WTC11 (cell line): ENCODE results near the gene POLR2L.

Experiments used
- CBFB ChIP-seq: sonication (generic); formaldehyde crosslinking; IDR thresholded peaks from 2 replicates; pipeline ENCODE4 v1.8.1; 2022; ENCODE audit warnings: mild to moderate bottlenecking, low read depth, missing genetic modification reagents
- JUN ChIP-seq: sonication (generic); formaldehyde crosslinking; IDR thresholded peaks from 2 replicates; pipeline ENCODE4 v1.8.0; 2023; ENCODE audit warnings: mild to moderate bottlenecking, missing genetic modification reagents
- NR1H2 ChIP-seq: sonication (generic); formaldehyde crosslinking; IDR thresholded peaks from 2 replicates; pipeline ENCODE4 v1.9.0; 2021; ENCODE audit warnings: mild to moderate bottlenecking, moderate library complexity, missing genetic modification reagents
- NR2C2 ChIP-seq: sonication (generic); formaldehyde crosslinking; IDR thresholded peaks from 2 replicates; pipeline ENCODE4 v1.8.0; 2022; ENCODE audit warnings: mild to moderate bottlenecking, missing genetic modification reagents
- SMAD3 ChIP-seq: sonication (generic); formaldehyde crosslinking; IDR thresholded peaks from 2 replicates; pipeline ENCODE4 v1.8.0; 2022; ENCODE audit warnings: missing genetic modification reagents, mild to moderate bottlenecking, borderline replicate concordance
- SP1 ChIP-seq: sonication (generic); formaldehyde crosslinking; conservative IDR thresholded peaks from 2 replicates; pipeline ENCODE4 v1.8.1; 2022; ENCODE audit warnings: missing genetic modification reagents
- TF ChIP-seq, protein P1 (sequence below): sonication (generic); formaldehyde crosslinking; conservative IDR thresholded peaks from 2 replicates; pipeline ENCODE4 v1.8.1; 2022; ENCODE audit warnings: mild to moderate bottlenecking, missing genetic modification reagents
- TF ChIP-seq, protein P2 (sequence below): sonication (generic); formaldehyde crosslinking; IDR thresholded peaks from 2 replicates; pipeline ENCODE4 v1.8.1; 2023; ENCODE audit warnings: mild to moderate bottlenecking, missing genetic modification reagents
- TF ChIP-seq, protein P3 (sequence below): fragments of 200-600 bp; IDR thresholded peaks from 2 replicates; pipeline ENCODE4 v1.8.0; 2022; ENCODE audit warnings: antibody characterized with exemption
- TF ChIP-seq, protein P4 (sequence below): sonication (generic); formaldehyde crosslinking; IDR thresholded peaks from 2 replicates; pipeline ENCODE4 v1.8.1; 2022; ENCODE audit warnings: low read depth, missing genetic modification reagents, borderline replicate concordance
- TF ChIP-seq, protein P5 (sequence below): sonication (generic); formaldehyde crosslinking; IDR thresholded peaks from 2 replicates; pipeline ENCODE4 v1.8.1; 2022; ENCODE audit warnings: mild to moderate bottlenecking, moderate library complexity, missing genetic modification reagents
- TF ChIP-seq, protein P6 (sequence below): sonication (generic); formaldehyde crosslinking; conservative IDR thresholded peaks from 2 replicates; pipeline ENCODE4 v1.8.1; 2023; ENCODE audit warnings: mild to moderate bottlenecking, low read depth, missing genetic modification reagents, moderate library complexity
- TF ChIP-seq, protein P7 (sequence below): sonication (generic); formaldehyde crosslinking; IDR thresholded peaks from 2 replicates; pipeline ENCODE4 v1.8.0; 2023; ENCODE audit warnings: missing genetic modification reagents, mild to moderate bottlenecking, borderline replicate concordance

DNA sequence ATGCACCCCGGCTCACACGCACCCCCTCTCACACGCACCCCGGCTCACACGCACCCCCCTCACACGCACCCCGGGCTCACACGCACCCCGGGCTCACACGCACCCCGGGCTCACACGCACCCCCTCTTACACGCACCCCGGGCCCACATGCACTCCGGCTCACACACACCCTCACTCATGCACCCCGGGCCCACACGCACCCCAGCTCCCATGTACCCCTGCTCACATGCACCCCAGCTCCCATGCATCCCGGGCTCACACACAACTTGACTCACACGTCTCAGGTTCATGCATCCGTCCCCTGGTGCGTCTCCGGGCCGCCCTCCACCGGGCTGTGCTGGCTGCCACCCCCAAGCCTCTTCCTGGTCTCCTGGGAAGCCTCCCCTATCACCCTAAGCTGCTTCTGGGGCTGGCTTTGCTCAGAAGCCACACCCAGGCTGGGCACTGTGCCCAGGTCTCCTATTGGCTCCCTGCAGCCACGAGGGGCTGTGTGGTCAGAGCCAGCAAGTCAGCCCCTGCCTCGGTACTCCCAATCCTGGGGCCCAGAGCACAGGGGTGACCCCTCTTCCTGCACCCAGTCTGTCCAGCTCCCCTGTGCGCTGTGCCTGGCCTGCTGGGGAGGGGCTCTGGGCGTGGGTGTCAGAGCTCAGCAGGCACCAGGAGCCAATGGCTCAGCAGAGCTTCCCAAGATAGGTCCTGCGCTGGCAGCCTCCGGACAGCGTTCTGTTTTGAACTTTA is 17.2 kb upstream of the POLR2L start:
- TF ChIP-seq, protein P1, sequence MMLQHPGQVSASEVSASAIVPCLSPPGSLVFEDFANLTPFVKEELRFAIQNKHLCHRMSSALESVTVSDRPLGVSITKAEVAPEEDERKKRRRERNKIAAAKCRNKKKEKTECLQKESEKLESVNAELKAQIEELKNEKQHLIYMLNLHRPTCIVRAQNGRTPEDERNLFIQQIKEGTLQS (CRISPR knock-in tag), result no peak
- TF ChIP-seq, protein P2, sequence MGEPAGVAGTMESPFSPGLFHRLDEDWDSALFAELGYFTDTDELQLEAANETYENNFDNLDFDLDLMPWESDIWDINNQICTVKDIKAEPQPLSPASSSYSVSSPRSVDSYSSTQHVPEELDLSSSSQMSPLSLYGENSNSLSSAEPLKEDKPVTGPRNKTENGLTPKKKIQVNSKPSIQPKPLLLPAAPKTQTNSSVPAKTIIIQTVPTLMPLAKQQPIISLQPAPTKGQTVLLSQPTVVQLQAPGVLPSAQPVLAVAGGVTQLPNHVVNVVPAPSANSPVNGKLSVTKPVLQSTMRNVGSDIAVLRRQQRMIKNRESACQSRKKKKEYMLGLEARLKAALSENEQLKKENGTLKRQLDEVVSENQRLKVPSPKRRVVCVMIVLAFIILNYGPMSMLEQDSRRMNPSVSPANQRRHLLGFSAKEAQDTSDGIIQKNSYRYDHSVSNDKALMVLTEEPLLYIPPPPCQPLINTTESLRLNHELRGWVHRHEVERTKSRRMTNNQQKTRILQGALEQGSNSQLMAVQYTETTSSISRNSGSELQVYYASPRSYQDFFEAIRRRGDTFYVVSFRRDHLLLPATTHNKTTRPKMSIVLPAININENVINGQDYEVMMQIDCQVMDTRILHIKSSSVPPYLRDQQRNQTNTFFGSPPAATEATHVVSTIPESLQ (CRISPR knock-in tag), result no peak
- TF ChIP-seq, protein P3, sequence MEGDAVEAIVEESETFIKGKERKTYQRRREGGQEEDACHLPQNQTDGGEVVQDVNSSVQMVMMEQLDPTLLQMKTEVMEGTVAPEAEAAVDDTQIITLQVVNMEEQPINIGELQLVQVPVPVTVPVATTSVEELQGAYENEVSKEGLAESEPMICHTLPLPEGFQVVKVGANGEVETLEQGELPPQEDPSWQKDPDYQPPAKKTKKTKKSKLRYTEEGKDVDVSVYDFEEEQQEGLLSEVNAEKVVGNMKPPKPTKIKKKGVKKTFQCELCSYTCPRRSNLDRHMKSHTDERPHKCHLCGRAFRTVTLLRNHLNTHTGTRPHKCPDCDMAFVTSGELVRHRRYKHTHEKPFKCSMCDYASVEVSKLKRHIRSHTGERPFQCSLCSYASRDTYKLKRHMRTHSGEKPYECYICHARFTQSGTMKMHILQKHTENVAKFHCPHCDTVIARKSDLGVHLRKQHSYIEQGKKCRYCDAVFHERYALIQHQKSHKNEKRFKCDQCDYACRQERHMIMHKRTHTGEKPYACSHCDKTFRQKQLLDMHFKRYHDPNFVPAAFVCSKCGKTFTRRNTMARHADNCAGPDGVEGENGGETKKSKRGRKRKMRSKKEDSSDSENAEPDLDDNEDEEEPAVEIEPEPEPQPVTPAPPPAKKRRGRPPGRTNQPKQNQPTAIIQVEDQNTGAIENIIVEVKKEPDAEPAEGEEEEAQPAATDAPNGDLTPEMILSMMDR, result no peak
- TF ChIP-seq, protein P4, sequence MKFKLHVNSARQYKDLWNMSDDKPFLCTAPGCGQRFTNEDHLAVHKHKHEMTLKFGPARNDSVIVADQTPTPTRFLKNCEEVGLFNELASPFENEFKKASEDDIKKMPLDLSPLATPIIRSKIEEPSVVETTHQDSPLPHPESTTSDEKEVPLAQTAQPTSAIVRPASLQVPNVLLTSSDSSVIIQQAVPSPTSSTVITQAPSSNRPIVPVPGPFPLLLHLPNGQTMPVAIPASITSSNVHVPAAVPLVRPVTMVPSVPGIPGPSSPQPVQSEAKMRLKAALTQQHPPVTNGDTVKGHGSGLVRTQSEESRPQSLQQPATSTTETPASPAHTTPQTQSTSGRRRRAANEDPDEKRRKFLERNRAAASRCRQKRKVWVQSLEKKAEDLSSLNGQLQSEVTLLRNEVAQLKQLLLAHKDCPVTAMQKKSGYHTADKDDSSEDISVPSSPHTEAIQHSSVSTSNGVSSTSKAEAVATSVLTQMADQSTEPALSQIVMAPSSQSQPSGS, result no peak
- TF ChIP-seq, protein P5, sequence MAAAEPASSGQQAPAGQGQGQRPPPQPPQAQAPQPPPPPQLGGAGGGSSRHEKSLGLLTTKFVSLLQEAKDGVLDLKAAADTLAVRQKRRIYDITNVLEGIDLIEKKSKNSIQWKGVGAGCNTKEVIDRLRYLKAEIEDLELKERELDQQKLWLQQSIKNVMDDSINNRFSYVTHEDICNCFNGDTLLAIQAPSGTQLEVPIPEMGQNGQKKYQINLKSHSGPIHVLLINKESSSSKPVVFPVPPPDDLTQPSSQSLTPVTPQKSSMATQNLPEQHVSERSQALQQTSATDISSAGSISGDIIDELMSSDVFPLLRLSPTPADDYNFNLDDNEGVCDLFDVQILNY (CRISPR knock-in tag), result no peak
- TF ChIP-seq, protein P6, sequence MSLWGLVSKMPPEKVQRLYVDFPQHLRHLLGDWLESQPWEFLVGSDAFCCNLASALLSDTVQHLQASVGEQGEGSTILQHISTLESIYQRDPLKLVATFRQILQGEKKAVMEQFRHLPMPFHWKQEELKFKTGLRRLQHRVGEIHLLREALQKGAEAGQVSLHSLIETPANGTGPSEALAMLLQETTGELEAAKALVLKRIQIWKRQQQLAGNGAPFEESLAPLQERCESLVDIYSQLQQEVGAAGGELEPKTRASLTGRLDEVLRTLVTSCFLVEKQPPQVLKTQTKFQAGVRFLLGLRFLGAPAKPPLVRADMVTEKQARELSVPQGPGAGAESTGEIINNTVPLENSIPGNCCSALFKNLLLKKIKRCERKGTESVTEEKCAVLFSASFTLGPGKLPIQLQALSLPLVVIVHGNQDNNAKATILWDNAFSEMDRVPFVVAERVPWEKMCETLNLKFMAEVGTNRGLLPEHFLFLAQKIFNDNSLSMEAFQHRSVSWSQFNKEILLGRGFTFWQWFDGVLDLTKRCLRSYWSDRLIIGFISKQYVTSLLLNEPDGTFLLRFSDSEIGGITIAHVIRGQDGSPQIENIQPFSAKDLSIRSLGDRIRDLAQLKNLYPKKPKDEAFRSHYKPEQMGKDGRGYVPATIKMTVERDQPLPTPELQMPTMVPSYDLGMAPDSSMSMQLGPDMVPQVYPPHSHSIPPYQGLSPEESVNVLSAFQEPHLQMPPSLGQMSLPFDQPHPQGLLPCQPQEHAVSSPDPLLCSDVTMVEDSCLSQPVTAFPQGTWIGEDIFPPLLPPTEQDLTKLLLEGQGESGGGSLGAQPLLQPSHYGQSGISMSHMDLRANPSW (CRISPR knock-in tag), result no peak
- TF ChIP-seq, protein P7, sequence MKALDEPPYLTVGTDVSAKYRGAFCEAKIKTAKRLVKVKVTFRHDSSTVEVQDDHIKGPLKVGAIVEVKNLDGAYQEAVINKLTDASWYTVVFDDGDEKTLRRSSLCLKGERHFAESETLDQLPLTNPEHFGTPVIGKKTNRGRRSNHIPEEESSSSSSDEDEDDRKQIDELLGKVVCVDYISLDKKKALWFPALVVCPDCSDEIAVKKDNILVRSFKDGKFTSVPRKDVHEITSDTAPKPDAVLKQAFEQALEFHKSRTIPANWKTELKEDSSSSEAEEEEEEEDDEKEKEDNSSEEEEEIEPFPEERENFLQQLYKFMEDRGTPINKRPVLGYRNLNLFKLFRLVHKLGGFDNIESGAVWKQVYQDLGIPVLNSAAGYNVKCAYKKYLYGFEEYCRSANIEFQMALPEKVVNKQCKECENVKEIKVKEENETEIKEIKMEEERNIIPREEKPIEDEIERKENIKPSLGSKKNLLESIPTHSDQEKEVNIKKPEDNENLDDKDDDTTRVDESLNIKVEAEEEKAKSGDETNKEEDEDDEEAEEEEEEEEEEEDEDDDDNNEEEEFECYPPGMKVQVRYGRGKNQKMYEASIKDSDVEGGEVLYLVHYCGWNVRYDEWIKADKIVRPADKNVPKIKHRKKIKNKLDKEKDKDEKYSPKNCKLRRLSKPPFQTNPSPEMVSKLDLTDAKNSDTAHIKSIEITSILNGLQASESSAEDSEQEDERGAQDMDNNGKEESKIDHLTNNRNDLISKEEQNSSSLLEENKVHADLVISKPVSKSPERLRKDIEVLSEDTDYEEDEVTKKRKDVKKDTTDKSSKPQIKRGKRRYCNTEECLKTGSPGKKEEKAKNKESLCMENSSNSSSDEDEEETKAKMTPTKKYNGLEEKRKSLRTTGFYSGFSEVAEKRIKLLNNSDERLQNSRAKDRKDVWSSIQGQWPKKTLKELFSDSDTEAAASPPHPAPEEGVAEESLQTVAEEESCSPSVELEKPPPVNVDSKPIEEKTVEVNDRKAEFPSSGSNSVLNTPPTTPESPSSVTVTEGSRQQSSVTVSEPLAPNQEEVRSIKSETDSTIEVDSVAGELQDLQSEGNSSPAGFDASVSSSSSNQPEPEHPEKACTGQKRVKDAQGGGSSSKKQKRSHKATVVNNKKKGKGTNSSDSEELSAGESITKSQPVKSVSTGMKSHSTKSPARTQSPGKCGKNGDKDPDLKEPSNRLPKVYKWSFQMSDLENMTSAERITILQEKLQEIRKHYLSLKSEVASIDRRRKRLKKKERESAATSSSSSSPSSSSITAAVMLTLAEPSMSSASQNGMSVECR (CRISPR knock-in tag), result no peak
- TF ChIP-seq SMAD3 (CRISPR knock-in tag), result no peak
- no peak for TF ChIP-seq CBFB (CRISPR knock-in tag)
- no peak for TF ChIP-seq NR1H2 (CRISPR knock-in tag)
- TF ChIP-seq NR2C2, result no peak
- TF ChIP-seq SP1 (CRISPR knock-in tag), result no peak
- no peak for TF ChIP-seq JUN (CRISPR knock-in tag)
